OCI-LY7 (cell line): Measurements from ENCODE around the gene AATF.

ENCODE experiments used
- EZH2phosphoT487 ChIP-seq: fragments of 200-600 bp; sonication (generic); IDR thresholded peaks from 2 replicates; pipeline ENCODE4 v1.6.1; 2018; ENCODE audit warnings: low read depth, borderline replicate concordance, mild to moderate bottlenecking, mixed run types, antibody characterized with exemption, low read length, moderate library complexity, mixed read lengths
- TF ChIP-seq, protein P1 (sequence below): fragments of 200-600 bp; sonication (generic); conservative IDR thresholded peaks from 2 replicates; pipeline ENCODE4 v1.5.1; 2014; ENCODE audit warnings: mild to moderate bottlenecking, antibody characterized with exemption, low read length, moderate library complexity, mixed read lengths

- TF ChIP-seq, protein P1, sequence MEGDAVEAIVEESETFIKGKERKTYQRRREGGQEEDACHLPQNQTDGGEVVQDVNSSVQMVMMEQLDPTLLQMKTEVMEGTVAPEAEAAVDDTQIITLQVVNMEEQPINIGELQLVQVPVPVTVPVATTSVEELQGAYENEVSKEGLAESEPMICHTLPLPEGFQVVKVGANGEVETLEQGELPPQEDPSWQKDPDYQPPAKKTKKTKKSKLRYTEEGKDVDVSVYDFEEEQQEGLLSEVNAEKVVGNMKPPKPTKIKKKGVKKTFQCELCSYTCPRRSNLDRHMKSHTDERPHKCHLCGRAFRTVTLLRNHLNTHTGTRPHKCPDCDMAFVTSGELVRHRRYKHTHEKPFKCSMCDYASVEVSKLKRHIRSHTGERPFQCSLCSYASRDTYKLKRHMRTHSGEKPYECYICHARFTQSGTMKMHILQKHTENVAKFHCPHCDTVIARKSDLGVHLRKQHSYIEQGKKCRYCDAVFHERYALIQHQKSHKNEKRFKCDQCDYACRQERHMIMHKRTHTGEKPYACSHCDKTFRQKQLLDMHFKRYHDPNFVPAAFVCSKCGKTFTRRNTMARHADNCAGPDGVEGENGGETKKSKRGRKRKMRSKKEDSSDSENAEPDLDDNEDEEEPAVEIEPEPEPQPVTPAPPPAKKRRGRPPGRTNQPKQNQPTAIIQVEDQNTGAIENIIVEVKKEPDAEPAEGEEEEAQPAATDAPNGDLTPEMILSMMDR, result no peak
- no peak for TF ChIP-seq EZH2phosphoT487
These were observed 118.9 kb downstream of the AATF start for GRCh38 chr17:37067555-37068111.
